ENCODE measurements around the gene TUBA4A. TPM values are rescaled to one million over a fixed set of nuclear protein-coding genes. Genes with fewer than 3 reads are reported as not detected.
"Not testable (repeated sequence)": the region's sequence is repeated elsewhere in the genome, so short reads cannot be mapped to it uniquely, and the experiment has no call there.

Gene TUBA4A
- total and polyA plus RNA-seq, 7 donors: 47.1 to 109 (median 74.4) TPM

DNA sequence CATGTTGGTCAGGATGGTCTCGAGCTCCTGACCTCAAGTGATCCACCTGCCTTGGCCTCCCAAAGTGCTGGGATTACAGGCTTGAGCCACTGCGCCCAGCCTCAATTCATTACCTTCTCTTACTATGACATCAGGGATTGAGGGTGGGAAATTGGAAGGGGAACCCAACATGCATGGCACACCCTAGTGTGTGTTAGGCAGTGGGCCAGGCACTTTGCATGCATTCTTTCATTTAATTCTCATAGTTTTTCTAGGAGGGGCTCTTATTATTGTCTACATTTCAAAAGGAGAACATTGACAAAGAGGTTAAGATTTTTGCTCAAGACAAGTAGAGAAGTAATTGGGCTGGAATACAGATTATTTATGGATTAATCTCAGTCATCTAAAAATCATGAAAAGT is 14.6 kb upstream of the TUBA4A start:
- intact Hi-C loops (cut with DNase I): loop anchor here (5.0 kb wide), 1 partner anchor 34 kb away; no protein-coding TSS in a partner anchor
- DNase-seq: no peak
- Histone ChIP-seq H3K9me3 (no peaks in the 10 kb centered on the region), H3K4me1 (no peaks in the 10 kb centered on the region), H3K36me3 (no peaks in the 10 kb centered on the region), H3K27ac (no peak overlapping the region), H3K27me3 (no peaks in the 10 kb centered on the region), H3K4me3 (no peak overlapping the region)
- TF ChIP-seq POLR2AphosphoS5 (IDR thresholded peaks at IDR 0.05): no peak
- no peak for TF ChIP-seq POLR2A (IDR thresholded peaks at IDR 0.05)
- TF ChIP-seq EP300 (IDR thresholded peaks at IDR 0.05): no peak
- TF ChIP-seq, protein P1, sequence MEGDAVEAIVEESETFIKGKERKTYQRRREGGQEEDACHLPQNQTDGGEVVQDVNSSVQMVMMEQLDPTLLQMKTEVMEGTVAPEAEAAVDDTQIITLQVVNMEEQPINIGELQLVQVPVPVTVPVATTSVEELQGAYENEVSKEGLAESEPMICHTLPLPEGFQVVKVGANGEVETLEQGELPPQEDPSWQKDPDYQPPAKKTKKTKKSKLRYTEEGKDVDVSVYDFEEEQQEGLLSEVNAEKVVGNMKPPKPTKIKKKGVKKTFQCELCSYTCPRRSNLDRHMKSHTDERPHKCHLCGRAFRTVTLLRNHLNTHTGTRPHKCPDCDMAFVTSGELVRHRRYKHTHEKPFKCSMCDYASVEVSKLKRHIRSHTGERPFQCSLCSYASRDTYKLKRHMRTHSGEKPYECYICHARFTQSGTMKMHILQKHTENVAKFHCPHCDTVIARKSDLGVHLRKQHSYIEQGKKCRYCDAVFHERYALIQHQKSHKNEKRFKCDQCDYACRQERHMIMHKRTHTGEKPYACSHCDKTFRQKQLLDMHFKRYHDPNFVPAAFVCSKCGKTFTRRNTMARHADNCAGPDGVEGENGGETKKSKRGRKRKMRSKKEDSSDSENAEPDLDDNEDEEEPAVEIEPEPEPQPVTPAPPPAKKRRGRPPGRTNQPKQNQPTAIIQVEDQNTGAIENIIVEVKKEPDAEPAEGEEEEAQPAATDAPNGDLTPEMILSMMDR (IDR thresholded peaks at IDR 0.05): no peak
- 83 to 89% methylated on average over 2 of the region's 2 CpGs for WGBS, 2 donors

DNA sequence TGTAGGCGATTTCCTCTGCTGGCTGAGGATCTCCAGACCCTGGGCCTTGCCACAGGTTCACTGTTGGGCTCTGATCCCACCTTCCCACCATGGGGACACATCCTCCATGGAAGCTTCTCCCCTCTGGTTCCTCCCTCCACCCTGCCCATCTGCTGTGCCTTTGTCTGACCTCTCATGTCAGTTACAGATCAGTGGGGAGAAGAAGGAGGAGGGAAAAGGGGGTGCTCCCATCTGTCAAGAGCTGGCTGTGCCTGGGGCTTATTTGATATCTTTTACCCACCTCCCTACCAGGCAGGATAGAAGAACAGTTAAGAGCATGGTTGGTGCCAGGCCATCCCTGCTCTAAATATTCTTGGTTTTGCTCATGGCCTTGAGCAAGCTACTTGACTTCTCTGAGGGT is 13.2 kb upstream of the TUBA4A start:
- WGBS, 2 donors: 82 to 97% methylated on average over 1 of the region's 1 CpG
- Histone ChIP-seq H3K27ac (no peak overlapping the region), H3K4me3 (no peak overlapping the region), H3K36me3 (no peaks in the 10 kb centered on the region), H3K4me1 (no peaks in the 10 kb centered on the region), H3K9me3 (no peaks in the 10 kb centered on the region), H3K27me3 (peaks cover 0 to 4% (median 0%) of the 10 kb centered on the region in 3 donors)
- intact Hi-C loops (cut with DNase I): loop anchor here (5.0 kb wide), 1 partner anchor 35 kb away; no protein-coding TSS in a partner anchor
- TF ChIP-seq, protein P1 (IDR thresholded peaks at IDR 0.05): no peak
- TF ChIP-seq POLR2A (IDR thresholded peaks at IDR 0.05) (no peak), EP300 (IDR thresholded peaks at IDR 0.05) (no peak), POLR2AphosphoS5 (IDR thresholded peaks at IDR 0.05) (no peak)
- DNase-seq: no peak

DNA sequence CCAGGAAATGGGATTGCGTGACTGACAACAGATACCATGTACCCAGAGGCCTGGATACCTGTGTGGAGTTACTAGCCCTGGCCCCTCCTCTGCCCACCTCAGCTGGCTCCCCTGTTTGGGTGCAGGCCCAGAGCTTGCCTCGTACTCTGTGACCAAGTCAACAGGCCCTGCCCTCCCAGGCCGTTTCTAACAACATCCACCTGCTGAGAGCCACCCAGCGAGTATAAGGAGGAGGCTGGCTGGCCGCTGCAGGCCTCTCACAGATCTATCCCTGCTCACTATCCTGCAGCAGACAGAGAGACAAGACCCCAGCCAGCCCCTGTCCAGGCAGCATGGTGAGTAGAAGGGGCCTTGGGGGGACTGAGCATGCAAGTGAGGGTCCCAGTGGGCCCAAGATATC is 12.5 kb upstream of the TUBA4A start:
- Histone ChIP-seq H3K36me3 (no peaks in the 10 kb centered on the region), H3K4me1 (no peaks in the 10 kb centered on the region), H3K9me3 (no peaks in the 10 kb centered on the region), H3K27me3 (peaks cover 0 to 4% (median 0%) of the 10 kb centered on the region in 3 donors), H3K4me3 (no peak overlapping the region), H3K27ac (no peak overlapping the region)
- no peak for DNase-seq
- 72 to 77% methylated on average over 5 of the region's 5 CpGs for WGBS, 2 donors
- TF ChIP-seq EP300 (IDR thresholded peaks at IDR 0.05): no peak
- no peak for TF ChIP-seq POLR2AphosphoS5 (IDR thresholded peaks at IDR 0.05)
- TF ChIP-seq, protein P1 (IDR thresholded peaks at IDR 0.05): no peak
- TF ChIP-seq POLR2A (IDR thresholded peaks at IDR 0.05): no peak
- intact Hi-C loops (cut with DNase I): loop anchor here (5.0 kb wide), 1 partner anchor 36 kb away; no protein-coding TSS in a partner anchor

DNA sequence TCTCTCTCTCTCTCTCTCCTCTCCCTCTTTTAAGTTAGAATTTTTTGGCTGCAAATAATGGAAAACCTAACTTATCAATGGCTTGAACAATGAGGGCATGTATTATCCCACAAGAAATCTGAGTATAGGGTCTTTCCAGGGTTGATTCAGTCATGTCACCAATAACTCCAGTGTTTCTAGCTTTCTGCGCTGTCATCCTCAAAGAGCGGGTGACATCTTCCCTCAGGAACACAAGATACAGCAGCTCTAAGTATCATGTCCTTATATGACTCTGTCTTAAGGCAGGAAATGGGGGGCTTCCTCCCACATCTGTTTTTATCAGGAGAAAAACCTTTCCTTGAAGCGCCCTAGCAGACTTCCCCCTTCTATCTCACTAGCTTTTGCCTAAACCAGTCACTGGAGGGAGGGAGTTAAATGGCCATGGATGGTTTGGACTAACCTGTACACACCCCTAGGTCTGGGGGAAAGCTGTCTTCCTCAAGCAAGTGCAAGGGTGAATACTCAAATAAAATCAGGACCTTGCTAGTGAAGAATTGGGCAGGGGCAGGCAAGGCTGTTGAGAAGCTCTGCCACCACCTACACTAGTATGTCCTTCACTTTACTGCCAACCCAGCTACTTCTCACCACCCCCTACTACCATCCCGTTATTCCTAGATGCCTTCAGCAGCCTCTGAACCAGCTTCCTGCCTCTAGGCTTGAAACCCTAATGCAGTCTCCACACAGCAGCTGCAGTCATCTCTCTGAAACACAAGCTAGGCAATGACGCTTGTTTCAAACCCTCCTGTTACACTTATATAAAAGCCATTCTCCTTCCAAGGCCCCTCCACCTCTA is 7.5 kb upstream of the TUBA4A start:
- WGBS, 2 donors: 63 to 79% methylated on average over 5 of the region's 5 CpGs
- intact Hi-C loops (cut with DNase I): no loop called here

DNA sequence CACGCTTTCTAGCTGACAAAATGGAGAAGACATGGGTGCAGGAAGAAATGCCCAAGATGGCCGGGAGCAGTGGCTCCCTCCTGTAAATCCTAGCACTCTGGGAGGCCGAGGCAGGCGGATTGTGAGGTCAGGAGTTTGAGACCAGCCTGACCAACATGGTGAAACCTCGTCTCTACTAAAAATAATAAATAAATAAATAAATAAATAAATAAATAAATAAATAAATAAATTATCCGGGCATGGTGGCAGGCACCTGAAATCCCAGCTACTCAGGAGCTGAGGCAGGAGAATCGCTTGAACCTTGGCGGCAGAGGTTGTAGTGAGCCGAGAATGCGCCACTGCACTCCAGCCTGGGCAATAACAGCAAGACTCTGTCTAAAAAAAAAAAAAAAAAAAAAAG is 5.2 kb upstream of the TUBA4A start:
- intact Hi-C loops (cut with DNase I); H3K4me3 ChIP-seq; DNase-seq; H3K27ac ChIP-seq; H3K27me3 ChIP-seq; H3K36me3 ChIP-seq; H3K9me3 ChIP-seq: not testable (repeated sequence)
- 83 to 93% methylated on average over 10 of the region's 10 CpGs for WGBS, 2 donors
- peaks cover 0 to 10% (median 7%) of the 10 kb centered on the region in 4 donors for H3K4me1 ChIP-seq

More for the DNA sequence above, 7.5 kb upstream of the TUBA4A start:
- Histone ChIP-seq H3K9me3 (no peaks in the 10 kb centered on the region), H3K36me3 (no peaks in the 10 kb centered on the region), H3K27ac (no peak overlapping the region), H3K4me1 (no peaks in the 10 kb centered on the region), H3K27me3 (peaks cover 0 to 4% (median 0%) of the 10 kb centered on the region in 3 donors), H3K4me3 (no peak overlapping the region)
- TF ChIP-seq POLR2AphosphoS5 (IDR thresholded peaks at IDR 0.05): no peak
- TF ChIP-seq EP300 (IDR thresholded peaks at IDR 0.05): no peak
- TF ChIP-seq, protein P1 (IDR thresholded peaks at IDR 0.05): no peak
- no peak for TF ChIP-seq POLR2A (IDR thresholded peaks at IDR 0.05)
- no peak for DNase-seq
